Measurements from ENCODE around the gene TBC1D3E. TPM values are rescaled to one million over a fixed set of nuclear protein-coding genes. Genes with fewer than 3 reads are reported as not detected.
"Not testable (repeated sequence)": the region's sequence is repeated elsewhere in the genome, so short reads cannot be mapped to it uniquely, and the experiment has no call there.

The TBC1D3E gene
- not detected in 2 replicates for total RNA-seq (2014; rRNA removed; shearing (Covaris generic); ENCODE audit: low replicate concordance)

DNA sequence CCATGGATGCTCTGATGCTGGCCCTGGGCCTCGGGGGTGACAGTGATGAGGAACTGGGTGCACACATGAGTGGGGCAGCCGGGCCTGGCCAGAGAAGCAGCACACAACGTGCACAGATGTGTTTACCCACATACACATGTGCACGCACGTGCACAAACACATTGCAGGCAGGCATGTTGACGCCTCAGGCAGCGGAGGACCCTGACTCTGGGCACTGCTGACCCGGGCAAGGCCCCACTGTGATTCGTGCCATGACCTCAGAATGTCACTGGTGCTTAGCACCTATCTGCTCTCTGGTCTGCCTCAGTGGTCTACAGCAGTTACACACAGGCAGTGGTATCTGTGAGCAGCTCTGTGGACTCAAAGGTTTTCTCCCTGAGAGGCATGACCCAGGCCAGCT lies at the start of gene TBC1D3E:
TBC1D3E (plus strand) TSS at position 301 of the 400 bp plus-strand sequence. CDS start 1,545 bp downstream, outside the sequence.
- not testable (repeated sequence) for H2AFZ ChIP-seq (ENCODE audit: low read length); H3K9ac ChIP-seq (ENCODE audit: low read length); H3K36me3 ChIP-seq (ENCODE audit: insufficient read depth, low read length)

DNA sequence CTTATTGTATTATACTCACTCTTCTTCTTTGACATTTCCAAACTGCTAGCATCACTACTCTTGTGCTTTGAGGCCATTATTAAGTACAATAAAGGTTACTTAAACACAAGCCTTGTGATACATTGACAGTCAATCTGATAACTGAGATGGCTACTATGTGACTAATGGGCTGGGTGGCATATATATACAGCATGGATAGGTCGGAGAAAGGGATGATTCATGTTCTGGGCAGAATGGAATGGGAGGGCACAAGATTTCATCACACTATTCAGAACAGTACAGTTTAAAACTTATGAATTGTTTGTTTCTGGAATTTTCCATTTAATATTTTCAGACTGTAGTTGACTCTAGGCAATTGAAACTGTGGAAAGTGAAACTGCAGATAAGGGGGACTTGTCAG lies 40.4 kb upstream of the TBC1D3E start:
- not testable (repeated sequence) for H3K9me2 ChIP-seq (replicated peaks; ENCODE audit: insufficient read depth, low read length); H3K4me1 ChIP-seq (ENCODE audit: low read length); H3K4me2 ChIP-seq (ENCODE audit: low read depth, low read length, poor library complexity, severe bottlenecking); H3K36me3 ChIP-seq (ENCODE audit: insufficient read depth, low read length); H2AFZ ChIP-seq (ENCODE audit: low read length); DNase-seq; H3K27ac ChIP-seq (ENCODE audit: low read length); H3K9me3 ChIP-seq (ENCODE audit: low read length); H3K9ac ChIP-seq (ENCODE audit: low read length); H3K27me3 ChIP-seq (ENCODE audit: low read length); H3K4me3 ChIP-seq (ENCODE audit: low read length); H3K79me2 ChIP-seq (ENCODE audit: low read length); H4K20me1 ChIP-seq (ENCODE audit: insufficient read depth, low read depth, low read length)

More for the DNA sequence above, at the start of gene TBC1D3E:
- H3K79me2 ChIP-seq (ENCODE audit: low read length); H3K27me3 ChIP-seq (ENCODE audit: low read length); DNase-seq; H3K4me2 ChIP-seq (ENCODE audit: low read depth, low read length, poor library complexity, severe bottlenecking); H3K9me3 ChIP-seq (ENCODE audit: low read length); H4K20me1 ChIP-seq (ENCODE audit: insufficient read depth, low read depth, low read length); H3K4me1 ChIP-seq (ENCODE audit: low read length); H3K4me3 ChIP-seq (ENCODE audit: low read length); H3K9me2 ChIP-seq (replicated peaks; ENCODE audit: insufficient read depth, low read length); H3K27ac ChIP-seq (ENCODE audit: low read length): not testable (repeated sequence)

DNA sequence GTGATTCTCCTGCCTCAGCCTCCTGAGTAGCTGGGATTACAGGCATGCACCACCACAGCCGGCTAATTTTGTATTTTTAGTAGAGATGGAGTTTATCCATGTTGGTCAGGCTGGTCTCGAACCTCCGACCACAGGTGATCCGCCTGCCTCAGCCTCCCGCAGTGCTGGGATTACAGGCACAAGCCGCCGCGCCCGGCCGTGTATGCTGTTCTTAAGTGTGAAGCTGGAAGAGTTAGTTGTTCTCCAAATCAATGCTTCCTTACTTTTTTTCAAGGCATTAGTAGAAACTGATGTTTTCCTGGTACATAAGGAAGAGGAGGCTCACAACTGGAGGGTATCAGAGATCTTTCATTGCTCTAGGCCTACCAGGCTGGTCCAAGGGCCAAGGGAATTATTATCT lies 39.6 kb upstream of the TBC1D3E start:
- not testable (repeated sequence) for H3K27ac ChIP-seq (ENCODE audit: low read length); H3K9me2 ChIP-seq (replicated peaks; ENCODE audit: insufficient read depth, low read length); H3K4me1 ChIP-seq (ENCODE audit: low read length); H3K27me3 ChIP-seq (ENCODE audit: low read length); H3K4me3 ChIP-seq (ENCODE audit: low read length); H4K20me1 ChIP-seq (ENCODE audit: insufficient read depth, low read depth, low read length); H3K4me2 ChIP-seq (ENCODE audit: low read depth, low read length, poor library complexity, severe bottlenecking); H3K9ac ChIP-seq (ENCODE audit: low read length); H3K9me3 ChIP-seq (ENCODE audit: low read length); DNase-seq; H3K79me2 ChIP-seq (ENCODE audit: low read length); H3K36me3 ChIP-seq (ENCODE audit: insufficient read depth, low read length); H2AFZ ChIP-seq (ENCODE audit: low read length)

DNA sequence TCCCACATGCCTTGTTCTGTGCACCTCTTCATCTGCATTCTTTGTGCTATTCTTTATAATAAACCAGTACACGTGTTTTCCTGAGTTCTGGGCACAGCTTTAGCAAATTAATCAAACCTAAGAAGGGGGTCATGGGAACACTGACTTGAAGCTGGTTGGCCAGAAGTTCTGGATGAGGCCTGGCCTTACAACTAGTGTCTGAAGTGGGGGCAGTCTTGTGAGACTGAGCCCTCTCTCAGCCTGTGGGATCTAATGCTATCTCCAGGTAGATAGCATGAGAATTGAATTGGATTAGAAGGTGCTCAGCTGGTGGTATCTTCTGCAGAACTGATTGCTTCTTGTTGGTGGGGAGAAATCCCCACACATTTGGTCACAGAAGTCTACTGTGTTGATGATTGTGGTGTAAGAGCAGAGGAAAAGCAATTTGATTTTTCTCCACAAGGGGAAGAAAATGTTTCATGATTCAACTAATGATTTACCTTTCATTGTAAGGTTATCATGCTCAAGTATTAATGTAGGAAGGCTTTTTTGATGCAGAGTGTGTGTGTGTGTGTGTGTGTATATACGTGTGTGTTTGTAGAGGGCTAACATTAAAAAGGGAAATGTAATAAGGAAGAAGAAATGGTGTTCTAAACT lies 33.6 kb upstream of the TBC1D3E start:
- H3K9me2 ChIP-seq (replicated peaks; ENCODE audit: insufficient read depth, low read length); H3K36me3 ChIP-seq (ENCODE audit: insufficient read depth, low read length): not testable (repeated sequence)

DNA sequence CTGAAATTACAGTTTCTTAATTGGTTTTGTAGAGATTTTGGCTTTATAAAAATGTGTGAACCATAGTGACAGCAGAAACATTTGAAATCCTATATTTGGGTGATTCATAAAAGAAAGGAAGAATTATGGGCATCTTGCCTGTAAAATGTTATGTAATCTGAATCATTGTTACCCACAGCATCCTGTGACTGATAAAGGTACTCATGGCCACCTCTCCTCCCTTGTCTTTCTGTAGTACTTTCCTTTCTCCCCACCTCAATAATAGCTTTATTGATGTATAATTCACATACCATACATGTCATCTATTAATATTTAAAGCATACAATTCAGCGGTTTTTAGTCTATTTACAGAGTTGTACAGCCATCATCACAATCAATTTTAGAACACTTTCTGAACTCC lies 28.5 kb upstream of the TBC1D3E start:
- H3K9ac ChIP-seq (ENCODE audit: low read length); H3K27me3 ChIP-seq (ENCODE audit: low read length); H4K20me1 ChIP-seq (ENCODE audit: insufficient read depth, low read depth, low read length); H2AFZ ChIP-seq (ENCODE audit: low read length); H3K36me3 ChIP-seq (ENCODE audit: insufficient read depth, low read length); H3K9me2 ChIP-seq (replicated peaks; ENCODE audit: insufficient read depth, low read length); DNase-seq; H3K4me2 ChIP-seq (ENCODE audit: low read depth, low read length, poor library complexity, severe bottlenecking); H3K79me2 ChIP-seq (ENCODE audit: low read length); H3K27ac ChIP-seq (ENCODE audit: low read length); H3K9me3 ChIP-seq (ENCODE audit: low read length); H3K4me1 ChIP-seq (ENCODE audit: low read length); H3K4me3 ChIP-seq (ENCODE audit: low read length): not testable (repeated sequence)

More for the DNA sequence above, 33.6 kb upstream of the TBC1D3E start:
- not testable (repeated sequence) for DNase-seq; H3K9ac ChIP-seq (ENCODE audit: low read length); H3K27ac ChIP-seq (ENCODE audit: low read length); H2AFZ ChIP-seq (ENCODE audit: low read length); H3K4me2 ChIP-seq (ENCODE audit: low read depth, low read length, poor library complexity, severe bottlenecking); H3K27me3 ChIP-seq (ENCODE audit: low read length); H3K9me3 ChIP-seq (ENCODE audit: low read length); H4K20me1 ChIP-seq (ENCODE audit: insufficient read depth, low read depth, low read length); H3K4me1 ChIP-seq (ENCODE audit: low read length); H3K4me3 ChIP-seq (ENCODE audit: low read length); H3K79me2 ChIP-seq (ENCODE audit: low read length)

DNA sequence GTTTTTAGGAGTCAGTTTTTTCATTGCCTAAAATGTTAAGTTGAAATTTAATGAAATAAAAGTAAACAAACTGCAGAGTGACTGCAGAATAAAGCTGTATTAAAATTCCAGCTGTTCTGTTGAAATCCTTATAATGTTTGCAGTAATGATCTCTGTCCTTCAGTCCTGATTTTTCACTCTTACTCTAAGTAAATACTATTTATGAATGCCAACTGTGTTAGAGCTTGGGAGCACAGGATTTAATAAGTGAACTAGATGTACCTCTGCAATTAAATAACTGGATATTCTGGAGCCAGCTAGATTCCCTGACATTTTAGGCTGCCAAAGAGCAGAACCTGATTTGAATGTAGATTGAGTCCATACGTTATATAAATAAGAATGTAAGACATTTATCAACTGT lies 7.9 kb upstream of the TBC1D3E start:
- not testable (repeated sequence) for H3K9me2 ChIP-seq (replicated peaks; ENCODE audit: insufficient read depth, low read length); H3K4me2 ChIP-seq (ENCODE audit: low read depth, low read length, poor library complexity, severe bottlenecking); H3K79me2 ChIP-seq (ENCODE audit: low read length); H3K9ac ChIP-seq (ENCODE audit: low read length); H3K27me3 ChIP-seq (ENCODE audit: low read length); H3K4me1 ChIP-seq (ENCODE audit: low read length); H3K4me3 ChIP-seq (ENCODE audit: low read length); H3K9me3 ChIP-seq (ENCODE audit: low read length); DNase-seq; H3K36me3 ChIP-seq (ENCODE audit: insufficient read depth, low read length); H3K27ac ChIP-seq (ENCODE audit: low read length); H2AFZ ChIP-seq (ENCODE audit: low read length); H4K20me1 ChIP-seq (ENCODE audit: insufficient read depth, low read depth, low read length)

DNA sequence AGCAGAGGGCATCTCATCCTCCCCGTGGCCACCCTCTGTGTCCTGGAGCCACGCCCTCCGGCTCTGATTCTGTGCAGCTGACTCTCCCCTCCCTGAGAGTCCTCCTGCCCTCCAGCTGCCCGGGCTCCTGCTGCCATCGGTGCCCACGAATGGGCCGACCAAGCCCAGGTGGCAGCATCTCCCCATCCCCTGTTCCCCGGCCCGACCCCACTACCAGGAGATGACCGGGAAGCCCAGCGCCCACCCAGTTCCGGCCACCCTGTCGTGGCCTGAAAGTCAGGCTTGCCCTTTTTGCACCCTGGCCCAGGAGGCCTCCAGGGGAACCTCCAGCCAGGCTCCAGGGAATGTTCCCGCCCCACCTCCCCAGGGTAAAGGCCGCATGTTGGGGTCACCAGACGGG lies 7.1 kb downstream of the TBC1D3E start:
- H3K27ac ChIP-seq (ENCODE audit: low read length); H3K79me2 ChIP-seq (ENCODE audit: low read length); DNase-seq; H3K9me3 ChIP-seq (ENCODE audit: low read length); H3K27me3 ChIP-seq (ENCODE audit: low read length); H2AFZ ChIP-seq (ENCODE audit: low read length); H4K20me1 ChIP-seq (ENCODE audit: insufficient read depth, low read depth, low read length); H3K4me2 ChIP-seq (ENCODE audit: low read depth, low read length, poor library complexity, severe bottlenecking); H3K4me1 ChIP-seq (ENCODE audit: low read length); H3K9me2 ChIP-seq (replicated peaks; ENCODE audit: insufficient read depth, low read length); H3K4me3 ChIP-seq (ENCODE audit: low read length); H3K36me3 ChIP-seq (ENCODE audit: insufficient read depth, low read length); H3K9ac ChIP-seq (ENCODE audit: low read length): not testable (repeated sequence)

All from Karpas-422 (cell line).